Esophagus squamous epithelium (tissue), 5 donors: Measurements from ENCODE around the gene EEIG1. TPM values are rescaled to one million over a fixed set of nuclear protein-coding genes. Genes with fewer than 3 reads are reported as not detected.

Source experiments
- DNase-seq: peaks from one replicate; lab custom pipeline; 2025; lab: John Stamatoyannopoulos, UW
- H3K27ac ChIP-seq, 4 donors: fragments of 200-600 bp; sonication (generic); one replicate each; pipeline ENCODE4 v1.5.1; 2016 to 2019; ENCODE audit warnings: mild to moderate bottlenecking in 1 of 4
- H3K27me3 ChIP-seq, 4 donors: fragments of 200-600 bp; sonication (generic); 1 replicate in 3 of 4; 2 replicates in 1 of 4; pipeline versions ENCODE4 v1.5.1 to v1.6.0; 2017 to 2021; ENCODE audit warnings: antibody characterized with exemption in 1 of 4
- H3K36me3 ChIP-seq, 3 donors: fragments of 200-600 bp; sonication (generic); one replicate each; pipeline ENCODE4 v1.5.1; 2016 to 2019
- H3K4me1 ChIP-seq, 3 donors: fragments of 200-600 bp; sonication (generic); one replicate each; pipeline ENCODE4 v1.5.1; 2017 to 2019
- H3K4me3 ChIP-seq, 4 donors: fragments of 200-600 bp; sonication (generic); 1 replicate in 3 of 4; 2 replicates in 1 of 4; pipeline ENCODE4 v1.5.1; 2016 to 2019; ENCODE audit warnings: mild to moderate bottlenecking in 2 of 4, moderate library complexity in 1 of 4
- H3K9me3 ChIP-seq, 3 donors: fragments of 200-600 bp; sonication (generic); one replicate each; pipeline ENCODE4 v1.5.1; 2016 to 2019
- POLR2A ChIP-seq, 4 donors: fragments of 450-650 bp; IDR thresholded peaks; one replicate each; pipeline ENCODE4 v1.6.1; 2017; ENCODE audit warnings: antibody characterized with exemption in 4 of 4, mild to moderate bottlenecking in 4 of 4, moderate library complexity in 3 of 4
- WGBS, 2 donors: methylation state at CpG; one replicate each; pipeline ENCODE4 v1.1.5; 2018; 5-methylcytosine and 5-hydroxymethylcytosine counted together
- intact Hi-C: fragments of 100-400 bp; cut with DNase I; formaldehyde crosslinking; loops from one replicate; pipeline ENCODE4 v1.15.0; 2022
- total RNA-seq, 4 donors: library from RNA; depleted of rRNA; stranded (reverse); fragments of >200 nt; gene quantifications; one replicate each; pipeline ENCODE4 v1.1.0, GENCODE V29; 2016
- TF ChIP-seq, protein P1 (sequence below), 6 experiments: fragments of 450-650 bp in 4 of 6; fragments of 200-600 bp in 2 of 6; sonication (generic) in 2 of 6; IDR thresholded peaks; one replicate each; pipeline ENCODE4 v1.5.1; 2016 to 2019; ENCODE audit warnings: antibody characterized with exemption in 6 of 6, mild to moderate bottlenecking in 4 of 6, moderate library complexity in 4 of 6
- donor health status: DM: yes; HTN: yes; CAD: no.

The EEIG1 gene
- total RNA-seq, 4 donors from 2014 or later: 16.9 to 65.0 (median 24.0) TPM

DNA sequence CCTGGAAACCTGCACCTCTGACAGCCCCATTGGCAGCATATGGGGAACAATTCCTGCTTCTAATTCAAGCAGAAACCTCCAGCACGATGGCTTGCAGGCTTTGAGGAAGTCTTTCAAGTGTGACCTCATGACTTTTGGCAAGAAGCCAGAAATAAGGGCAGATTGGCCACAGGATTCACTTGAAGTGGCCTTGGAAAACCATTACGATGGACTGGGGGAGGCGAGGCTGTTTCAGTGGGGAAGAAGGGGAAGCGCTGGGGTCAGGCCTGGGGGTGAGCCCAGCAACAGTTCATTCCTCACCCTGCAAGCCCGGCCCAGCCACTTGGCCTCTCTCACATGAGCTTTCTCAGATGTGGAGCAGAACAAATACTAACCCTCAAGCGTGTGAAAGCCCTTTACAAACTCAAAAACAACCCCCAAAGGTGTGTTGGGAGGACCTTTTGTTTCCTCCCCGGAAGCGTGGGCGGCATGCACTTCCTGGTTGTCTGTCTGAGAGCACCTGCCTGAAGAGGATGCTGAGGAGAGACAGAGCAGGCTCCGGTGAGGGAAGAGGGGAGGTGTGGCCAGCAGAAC, 26.9 kb upstream of the EEIG1 start:
- intact Hi-C loops: no loop called here
- H3K27me3 ChIP-seq: no peaks in the 10 kb centered on the region
- no peaks in the 10 kb centered on the region for H3K9me3 ChIP-seq
- H3K4me3 ChIP-seq: no peak overlapping the region
- peaks cover 19 to 45% (median 20%) of the 10 kb centered on the region in 3 donors for H3K4me1 ChIP-seq
- peak overlapping the region; percentile 67 to 83 (median 79) for H3K27ac ChIP-seq
- 29% methylated on average over 5 to 9 of the region's 10 CpGs for WGBS, 2 donors
- no peaks in the 10 kb centered on the region for H3K36me3 ChIP-seq
- TF ChIP-seq, protein P1, sequence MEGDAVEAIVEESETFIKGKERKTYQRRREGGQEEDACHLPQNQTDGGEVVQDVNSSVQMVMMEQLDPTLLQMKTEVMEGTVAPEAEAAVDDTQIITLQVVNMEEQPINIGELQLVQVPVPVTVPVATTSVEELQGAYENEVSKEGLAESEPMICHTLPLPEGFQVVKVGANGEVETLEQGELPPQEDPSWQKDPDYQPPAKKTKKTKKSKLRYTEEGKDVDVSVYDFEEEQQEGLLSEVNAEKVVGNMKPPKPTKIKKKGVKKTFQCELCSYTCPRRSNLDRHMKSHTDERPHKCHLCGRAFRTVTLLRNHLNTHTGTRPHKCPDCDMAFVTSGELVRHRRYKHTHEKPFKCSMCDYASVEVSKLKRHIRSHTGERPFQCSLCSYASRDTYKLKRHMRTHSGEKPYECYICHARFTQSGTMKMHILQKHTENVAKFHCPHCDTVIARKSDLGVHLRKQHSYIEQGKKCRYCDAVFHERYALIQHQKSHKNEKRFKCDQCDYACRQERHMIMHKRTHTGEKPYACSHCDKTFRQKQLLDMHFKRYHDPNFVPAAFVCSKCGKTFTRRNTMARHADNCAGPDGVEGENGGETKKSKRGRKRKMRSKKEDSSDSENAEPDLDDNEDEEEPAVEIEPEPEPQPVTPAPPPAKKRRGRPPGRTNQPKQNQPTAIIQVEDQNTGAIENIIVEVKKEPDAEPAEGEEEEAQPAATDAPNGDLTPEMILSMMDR (IDR thresholded peaks at IDR 0.05): no peak
- TF ChIP-seq POLR2A (IDR thresholded peaks at IDR 0.05): peak in 1 of 4 donors; percentile 64
- DNase-seq: peak; percentile 45

DNA sequence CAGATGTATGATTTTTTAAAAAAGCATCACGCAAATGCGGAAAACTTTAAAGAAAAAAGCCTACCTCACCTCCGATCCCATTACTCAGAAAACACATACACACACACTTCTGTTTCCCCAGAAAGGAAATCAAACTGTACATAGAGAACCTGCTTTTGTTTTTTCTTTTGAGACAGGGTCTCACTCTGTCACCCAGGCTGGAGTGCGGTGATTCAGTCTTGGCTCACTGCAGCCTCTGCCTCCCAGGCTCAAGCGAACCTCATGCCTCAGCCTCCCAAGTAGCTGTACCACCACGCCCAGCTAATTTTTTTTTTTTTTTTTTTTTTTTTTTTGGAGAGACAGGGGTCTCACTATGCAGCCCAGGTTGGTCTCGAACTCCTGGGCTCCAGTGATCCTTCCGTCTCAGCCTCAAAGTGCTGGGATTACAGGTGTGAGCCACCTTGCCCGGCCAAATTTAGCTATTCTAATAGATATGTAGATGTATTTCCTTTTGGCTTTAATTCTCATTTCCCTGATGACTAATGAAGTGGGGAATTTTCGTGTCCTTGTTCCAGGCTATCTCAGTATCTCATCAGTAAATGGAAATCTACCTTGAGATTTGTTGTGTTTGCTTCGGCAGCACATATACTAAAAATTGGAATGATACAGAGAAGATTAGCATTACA, 25.7 kb upstream of the EEIG1 start:
- Histone ChIP-seq H3K27ac (peak overlapping the region in 3 of 4 donors; percentile 67 to 83 (median 82)), H3K9me3 (no peaks in the 10 kb centered on the region), H3K27me3 (no peaks in the 10 kb centered on the region), H3K36me3 (no peaks in the 10 kb centered on the region), H3K4me3 (no peak overlapping the region), H3K4me1 (peaks cover 19 to 49% (median 28%) of the 10 kb centered on the region in 3 donors)
- intact Hi-C loops: no loop called here
- no peak for TF ChIP-seq POLR2A (IDR thresholded peaks at IDR 0.05)
- TF ChIP-seq, protein P1 (IDR thresholded peaks at IDR 0.05): no peak
- 47 to 65% methylated on average over 11 of the region's 11 CpGs for whole genome bisulfite sequencing, 2 donors
- DNase-seq: no peak

DNA sequence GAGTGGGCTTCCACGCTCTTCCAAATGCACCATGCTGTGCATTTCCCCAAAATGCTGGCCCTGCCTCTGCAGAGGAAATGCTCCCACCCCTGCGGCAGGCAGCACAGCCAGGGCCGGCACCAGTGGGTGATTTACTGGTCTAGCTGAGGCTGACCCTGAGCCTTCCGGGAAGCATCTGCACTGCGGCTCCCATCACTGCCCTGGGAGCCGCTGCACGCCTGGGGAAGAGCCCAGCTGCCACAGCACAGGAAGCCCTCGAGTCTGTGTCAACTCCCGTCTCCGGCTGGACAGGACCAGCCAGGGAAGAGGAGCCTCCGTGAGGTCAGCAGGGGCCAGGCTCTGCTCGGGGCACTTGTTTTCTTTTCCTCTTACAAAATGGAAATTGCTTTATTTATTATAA, 25.1 kb upstream of the EEIG1 start:
- Histone ChIP-seq H3K36me3 (no peaks in the 10 kb centered on the region), H3K27ac (peak overlapping the region in 2 of 4 donors; percentile 82 to 83), H3K4me1 (peaks cover 19 to 46% (median 27%) of the 10 kb centered on the region in 3 donors), H3K9me3 (no peaks in the 10 kb centered on the region), H3K4me3 (no peak overlapping the region), H3K27me3 (no peaks in the 10 kb centered on the region)
- intact Hi-C loops: no loop called here
- DNase-seq: no peak
- 54 to 56% methylated on average over 8 to 11 of the region's 12 CpGs for WGBS, 2 donors
- no peak for TF ChIP-seq POLR2A (IDR thresholded peaks at IDR 0.05)
- TF ChIP-seq, protein P1 (IDR thresholded peaks at IDR 0.05): no peak

DNA sequence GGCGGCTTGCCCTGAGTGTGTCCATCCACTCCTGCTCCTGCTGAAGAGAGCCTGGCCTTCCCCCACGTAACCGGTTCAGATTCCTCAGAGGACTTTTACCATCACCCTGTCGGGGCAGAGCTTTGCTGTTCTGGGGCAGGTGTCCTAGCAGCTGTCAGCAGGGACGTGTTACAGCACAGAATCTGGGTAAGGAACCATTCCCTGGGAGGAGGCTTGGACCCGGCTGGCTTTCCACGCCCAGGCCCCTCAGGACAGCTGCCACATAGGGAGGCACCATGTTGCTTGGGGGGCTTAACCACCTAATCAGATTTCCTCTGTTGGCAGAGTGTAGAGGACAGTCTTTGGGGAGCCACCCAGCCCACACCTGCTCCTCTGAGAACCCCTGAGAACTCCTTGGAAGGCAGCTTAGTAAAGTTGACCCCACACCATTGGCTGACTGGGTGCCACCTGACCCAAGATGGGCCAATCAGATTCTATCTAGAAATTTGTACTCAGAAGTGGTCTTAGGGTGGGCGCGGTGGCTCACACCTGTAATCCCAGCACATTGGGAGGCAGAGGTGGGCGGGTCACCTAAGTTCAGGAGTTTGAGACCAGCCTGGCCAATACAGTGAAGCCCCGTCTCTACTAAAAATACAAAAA, 23.3 kb upstream of the EEIG1 start:
- no peak overlapping the region for H3K27ac ChIP-seq
- H3K4me3 ChIP-seq: no peak overlapping the region
- no peaks in the 10 kb centered on the region for H3K27me3 ChIP-seq
- WGBS, 2 donors: 94 to 100% methylated on average over 1 to 7 of the region's 11 CpGs
- intact Hi-C loops: no loop called here
- H3K4me1 ChIP-seq: peaks cover 19 to 41% (median 27%) of the 10 kb centered on the region in 3 donors
- no peaks in the 10 kb centered on the region for H3K36me3 ChIP-seq
- DNase-seq: no peak
- no peak for TF ChIP-seq POLR2A (IDR thresholded peaks at IDR 0.05)
- TF ChIP-seq, protein P1 (IDR thresholded peaks at IDR 0.05): no peak
- H3K9me3 ChIP-seq: no peaks in the 10 kb centered on the region

DNA sequence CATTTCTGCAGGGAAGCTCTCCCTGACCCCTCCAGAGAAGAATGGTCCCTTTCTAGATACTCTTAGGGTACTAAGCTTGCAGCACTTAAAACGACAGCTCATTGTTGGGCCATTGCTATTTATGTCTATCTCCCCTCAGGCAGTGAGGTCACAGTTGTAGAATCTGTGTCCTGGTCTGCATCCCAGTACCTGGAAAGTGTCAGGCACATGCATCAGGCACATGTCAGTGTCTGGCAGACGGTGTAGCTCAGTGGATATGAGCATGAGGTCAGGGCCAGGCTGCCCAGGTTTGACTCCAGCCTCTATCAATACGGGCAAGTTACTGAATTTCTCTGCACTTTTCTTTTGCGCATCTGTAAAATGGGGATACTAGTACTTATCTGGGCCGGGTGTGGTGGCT, 22.2 kb upstream of the EEIG1 start:
- peaks cover 19 to 38% (median 27%) of the 10 kb centered on the region in 3 donors for H3K4me1 ChIP-seq
- H3K27me3 ChIP-seq: no peaks in the 10 kb centered on the region
- no peaks in the 10 kb centered on the region for H3K36me3 ChIP-seq
- H3K27ac ChIP-seq: no peak overlapping the region
- no peak for DNase-seq
- intact Hi-C loops: no loop called here
- WGBS, 2 donors: 70 to 93% methylated on average over 4 to 5 of the region's 5 CpGs
- H3K4me3 ChIP-seq: no peak overlapping the region
- no peaks in the 10 kb centered on the region for H3K9me3 ChIP-seq
- TF ChIP-seq, protein P1 (IDR thresholded peaks at IDR 0.05): no peak
- TF ChIP-seq POLR2A (IDR thresholded peaks at IDR 0.05): no peak
